ENCODE data around the gene HNRNPDL. TPM values are rescaled to one million over a fixed set of nuclear protein-coding genes. Genes with fewer than 3 reads are reported as not detected.
"Not testable (repeated sequence)": the region's sequence is repeated elsewhere in the genome, so short reads cannot be mapped to it uniquely, and the experiment has no call there.

Gene HNRNPDL
- total RNA-seq, 1 donor from 2014 or later = 140 TPM

- ATAC-seq = peak in 1 of 2 donors; percentile 37
- intact Hi-C loops (cut with DNase I) = loop anchor here (10.0 kb wide), 1 partner anchor 47 kb away; the partner anchor contains the start of gene HNRNPD
- no peak overlapping the region for H3K4me3 ChIP-seq
- no peak for DNase-seq
- H3K27ac ChIP-seq = no peak overlapping the region
- no peaks in the 10 kb centered on the region for H3K9me3 ChIP-seq
- H3K4me1 ChIP-seq = peaks cover 20% of the 10 kb centered on the region
- peaks cover 52% of the 10 kb centered on the region for H3K36me3 ChIP-seq
- TF ChIP-seq CTCF (IDR thresholded peaks at IDR 0.05) = no peak
- no peaks in the 10 kb centered on the region for H3K27me3 ChIP-seq (ENCODE audit: low read depth)
Measured at GRCh38 chr4:82421796-82422560, 8.3 kb downstream of the HNRNPDL start.

- peaks cover 27% of the 10 kb centered on the region for H3K36me3 ChIP-seq
- no peak for TF ChIP-seq CTCF (IDR thresholded peaks at IDR 0.05)
- no peak overlapping the region for H3K4me3 ChIP-seq
- intact Hi-C loops (cut with DNase I) = no loop called here
- no peak overlapping the region for H3K27ac ChIP-seq
- no peak for DNase-seq
- no peaks in the 10 kb centered on the region for H3K9me3 ChIP-seq
- no peak for ATAC-seq
- H3K4me1 ChIP-seq = no peaks in the 10 kb centered on the region
- no peaks in the 10 kb centered on the region for H3K27me3 ChIP-seq (ENCODE audit: low read depth)
Measured at GRCh38 chr4:82419451-82419850, 10.8 kb downstream of the HNRNPDL start.

- intact Hi-C loops (cut with DNase I) = no loop called here
- ATAC-seq (no peak), DNase-seq (no peak)
- H3K36me3 ChIP-seq = no peaks in the 10 kb centered on the region
- no peak overlapping the region for H3K27ac ChIP-seq
- no peak overlapping the region for H3K4me3 ChIP-seq
- no peaks in the 10 kb centered on the region for H3K4me1 ChIP-seq
- no peaks in the 10 kb centered on the region for H3K9me3 ChIP-seq
- H3K27me3 ChIP-seq (ENCODE audit: low read depth) = no peaks in the 10 kb centered on the region
- no peak for TF ChIP-seq CTCF (IDR thresholded peaks at IDR 0.05)
Measured at GRCh38 chr4:82415922-82416365, 14.3 kb downstream of the HNRNPDL start.

- H3K27ac ChIP-seq; intact Hi-C loops (cut with DNase I); H3K4me3 ChIP-seq; H3K4me1 ChIP-seq; H3K9me3 ChIP-seq; H3K27me3 ChIP-seq (ENCODE audit: low read depth); ATAC-seq; H3K36me3 ChIP-seq; DNase-seq: not testable (repeated sequence)
Measured at GRCh38 chr4:82415061-82415460, 15.2 kb downstream of the HNRNPDL start.

- ATAC-seq (no peak), DNase-seq (no peak)
- no peak for TF ChIP-seq CTCF (IDR thresholded peaks at IDR 0.05)
- intact Hi-C loops (cut with DNase I) = no loop called here
- H3K27ac ChIP-seq = no peak overlapping the region
- H3K4me1 ChIP-seq = no peaks in the 10 kb centered on the region
- no peaks in the 10 kb centered on the region for H3K9me3 ChIP-seq
- no peaks in the 10 kb centered on the region for H3K27me3 ChIP-seq (ENCODE audit: low read depth)
- H3K36me3 ChIP-seq = no peaks in the 10 kb centered on the region
- H3K4me3 ChIP-seq = no peak overlapping the region
Measured at GRCh38 chr4:82403725-82404124, 26.5 kb downstream of the HNRNPDL start.

GRCh38 chr4:82402196-82402775, 28.0 kb downstream of the HNRNPDL start:
- H3K9me3 ChIP-seq = no peaks in the 10 kb centered on the region
- no peaks in the 10 kb centered on the region for H3K4me1 ChIP-seq
- DNase-seq (no peak), ATAC-seq (no peak)
- no peaks in the 10 kb centered on the region for H3K27me3 ChIP-seq (ENCODE audit: low read depth)
- intact Hi-C loops (cut with DNase I) = no loop called here
- H3K4me3 ChIP-seq = no peak overlapping the region
- H3K27ac ChIP-seq = no peak overlapping the region
- TF ChIP-seq CTCF (IDR thresholded peaks at IDR 0.05) = no peak
- no peaks in the 10 kb centered on the region for H3K36me3 ChIP-seq

Measured in lower lobe of right lung (tissue), 2 donors.